Peyer's patch (tissue), 4 donors: ENCODE measurements around the gene CELF1.

ENCODE experiments used
- POLR2A ChIP-seq, 2 donors: fragments of 450-650 bp; IDR thresholded peaks; one replicate each; pipeline ENCODE4 v1.5.1; 2017; ENCODE audit warnings: antibody characterized with exemption in 2 of 2, mild to moderate bottlenecking in 2 of 2, moderate library complexity in 2 of 2
- TF ChIP-seq, protein P1 (sequence below), 6 experiments: fragments of 450-650 bp in 4 of 6; fragments of 200-600 bp in 2 of 6; sonication (generic) in 1 of 6; IDR thresholded peaks; one replicate each; pipeline ENCODE4 v1.5.1; 2017 to 2019; ENCODE audit warnings: antibody characterized with exemption in 6 of 6, mild to moderate bottlenecking in 3 of 6, moderate library complexity in 1 of 6

DNA sequence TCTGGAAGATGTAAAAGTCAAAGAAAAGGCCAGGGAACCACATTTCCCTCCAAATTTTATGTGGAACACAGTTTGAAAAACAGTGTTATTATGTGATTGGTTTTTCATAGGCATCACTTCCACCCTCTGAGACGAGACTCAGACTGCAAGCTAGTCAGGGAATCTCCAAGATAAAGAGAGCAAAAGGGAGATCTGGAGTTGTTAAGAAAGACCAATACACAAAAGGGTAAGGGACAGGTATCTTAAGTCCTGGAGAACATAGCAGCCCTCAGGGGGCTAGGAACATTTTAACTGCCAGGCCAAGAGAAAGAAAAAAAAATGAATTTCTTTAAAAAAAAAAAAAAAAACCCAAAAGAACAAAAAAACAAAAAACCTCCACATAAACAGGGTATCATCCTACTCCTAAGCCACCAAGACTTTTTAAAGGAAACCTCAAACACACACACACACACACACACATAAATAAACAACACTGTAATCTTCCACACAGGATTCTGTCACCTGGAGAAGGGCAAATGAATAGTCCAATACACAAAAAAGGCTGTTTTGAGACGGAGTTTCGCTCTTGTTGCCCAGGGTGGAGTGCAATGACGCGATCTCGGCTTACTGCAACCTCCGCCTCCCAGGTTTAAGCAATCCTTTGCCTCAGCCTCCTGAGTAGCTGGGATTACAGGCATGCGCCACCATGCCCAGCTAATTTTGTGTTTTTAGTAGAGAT lies 44.5 kb downstream of the CELF1 start:
- TF ChIP-seq, protein P1, sequence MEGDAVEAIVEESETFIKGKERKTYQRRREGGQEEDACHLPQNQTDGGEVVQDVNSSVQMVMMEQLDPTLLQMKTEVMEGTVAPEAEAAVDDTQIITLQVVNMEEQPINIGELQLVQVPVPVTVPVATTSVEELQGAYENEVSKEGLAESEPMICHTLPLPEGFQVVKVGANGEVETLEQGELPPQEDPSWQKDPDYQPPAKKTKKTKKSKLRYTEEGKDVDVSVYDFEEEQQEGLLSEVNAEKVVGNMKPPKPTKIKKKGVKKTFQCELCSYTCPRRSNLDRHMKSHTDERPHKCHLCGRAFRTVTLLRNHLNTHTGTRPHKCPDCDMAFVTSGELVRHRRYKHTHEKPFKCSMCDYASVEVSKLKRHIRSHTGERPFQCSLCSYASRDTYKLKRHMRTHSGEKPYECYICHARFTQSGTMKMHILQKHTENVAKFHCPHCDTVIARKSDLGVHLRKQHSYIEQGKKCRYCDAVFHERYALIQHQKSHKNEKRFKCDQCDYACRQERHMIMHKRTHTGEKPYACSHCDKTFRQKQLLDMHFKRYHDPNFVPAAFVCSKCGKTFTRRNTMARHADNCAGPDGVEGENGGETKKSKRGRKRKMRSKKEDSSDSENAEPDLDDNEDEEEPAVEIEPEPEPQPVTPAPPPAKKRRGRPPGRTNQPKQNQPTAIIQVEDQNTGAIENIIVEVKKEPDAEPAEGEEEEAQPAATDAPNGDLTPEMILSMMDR (IDR thresholded peaks at IDR 0.05), result no peak
- TF ChIP-seq POLR2A (IDR thresholded peaks at IDR 0.05), result no peak
